Right atrium auricular region (tissue), 2 donors: ENCODE measurements around the gene CREBBP. TPM values are rescaled to one million over a fixed set of nuclear protein-coding genes. Genes with fewer than 3 reads are reported as not detected.

Experiments
- DNase-seq: peaks from one replicate; pipeline ENCODE4 v3.0.0-alpha.2; 2019; ENCODE audit warnings: low spot score
- H3K27ac ChIP-seq, 2 donors: fragments of 200-600 bp; sonication (generic); 1 replicate in 1 of 2; 2 replicates in 1 of 2; pipeline ENCODE4 v1.5.1; 2016 to 2019
- H3K27me3 ChIP-seq, 2 donors: fragments of 200-600 bp; sonication (generic); one replicate each; pipeline versions ENCODE4 v1.5.1 to v1.6.0; 2017 to 2019
- H3K36me3 ChIP-seq: fragments of 200-600 bp; sonication (generic); one replicate; pipeline ENCODE4 v1.5.1; 2016
- H3K4me1 ChIP-seq, 2 donors: fragments of 200-600 bp; sonication (generic); one replicate each; pipeline versions ENCODE4 v1.5.1 to v1.6.0; 2017 to 2019
- H3K4me3 ChIP-seq, 2 donors: fragments of 200-600 bp; sonication (generic); 1 replicate in 1 of 2; 2 replicates in 1 of 2; pipeline ENCODE4 v1.5.1; 2017 to 2019; ENCODE audit warnings: mild to moderate bottlenecking in 1 of 2, moderate library complexity in 1 of 2
- H3K9me3 ChIP-seq, 2 donors: fragments of 200-600 bp; sonication (generic); one replicate each; pipeline ENCODE4 v1.5.1; 2019
- total RNA-seq, 2 donors: library from RNA; depleted of rRNA; stranded (reverse); fragments of >200 nt; gene quantifications; one replicate each; pipeline ENCODE4 v1.1.0, GENCODE V29; 2016
- TF ChIP-seq, protein P1 (sequence below), 2 donors: fragments of 200-600 bp; sonication (generic); IDR thresholded peaks; one replicate each; pipeline ENCODE4 v1.5.1; 2019; ENCODE audit warnings: antibody characterized with exemption in 2 of 2

CREBBP gene
- total RNA-seq, 2 donors from 2014 or later: 38.3 to 54.3 TPM

DNA sequence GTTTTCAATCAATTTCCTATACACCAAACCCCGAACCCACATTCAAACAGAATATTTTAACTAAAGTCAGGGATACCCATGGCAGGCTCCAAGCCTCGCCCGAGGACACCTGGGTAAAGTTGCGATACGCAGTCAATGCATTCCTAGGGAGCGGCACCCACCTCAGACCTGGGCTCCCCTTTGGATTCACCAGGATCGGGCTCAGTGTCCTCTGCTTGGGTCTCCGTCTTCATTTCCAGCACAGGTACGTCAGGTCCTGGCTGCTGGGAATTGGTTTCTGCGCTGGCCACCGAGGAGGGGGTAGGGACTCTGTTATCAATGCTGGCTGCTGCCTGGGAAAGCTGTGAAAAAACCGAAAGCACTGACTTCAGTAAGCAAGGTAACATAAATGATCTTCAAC, 111.5 kb downstream of the CREBBP start:
- Histone ChIP-seq H3K27ac (no peak overlapping the region), H3K9me3 (no peaks in the 10 kb centered on the region), H3K4me3 (no peak overlapping the region), H3K4me1 (peaks cover 0 to 21% of the 10 kb centered on the region in 2 donors), H3K36me3 (peaks cover 59% of the 10 kb centered on the region), H3K27me3 (no peaks in the 10 kb centered on the region)
- TF ChIP-seq, protein P1, sequence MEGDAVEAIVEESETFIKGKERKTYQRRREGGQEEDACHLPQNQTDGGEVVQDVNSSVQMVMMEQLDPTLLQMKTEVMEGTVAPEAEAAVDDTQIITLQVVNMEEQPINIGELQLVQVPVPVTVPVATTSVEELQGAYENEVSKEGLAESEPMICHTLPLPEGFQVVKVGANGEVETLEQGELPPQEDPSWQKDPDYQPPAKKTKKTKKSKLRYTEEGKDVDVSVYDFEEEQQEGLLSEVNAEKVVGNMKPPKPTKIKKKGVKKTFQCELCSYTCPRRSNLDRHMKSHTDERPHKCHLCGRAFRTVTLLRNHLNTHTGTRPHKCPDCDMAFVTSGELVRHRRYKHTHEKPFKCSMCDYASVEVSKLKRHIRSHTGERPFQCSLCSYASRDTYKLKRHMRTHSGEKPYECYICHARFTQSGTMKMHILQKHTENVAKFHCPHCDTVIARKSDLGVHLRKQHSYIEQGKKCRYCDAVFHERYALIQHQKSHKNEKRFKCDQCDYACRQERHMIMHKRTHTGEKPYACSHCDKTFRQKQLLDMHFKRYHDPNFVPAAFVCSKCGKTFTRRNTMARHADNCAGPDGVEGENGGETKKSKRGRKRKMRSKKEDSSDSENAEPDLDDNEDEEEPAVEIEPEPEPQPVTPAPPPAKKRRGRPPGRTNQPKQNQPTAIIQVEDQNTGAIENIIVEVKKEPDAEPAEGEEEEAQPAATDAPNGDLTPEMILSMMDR (IDR thresholded peaks at IDR 0.05): no peak
- no peak for DNase-seq

DNA sequence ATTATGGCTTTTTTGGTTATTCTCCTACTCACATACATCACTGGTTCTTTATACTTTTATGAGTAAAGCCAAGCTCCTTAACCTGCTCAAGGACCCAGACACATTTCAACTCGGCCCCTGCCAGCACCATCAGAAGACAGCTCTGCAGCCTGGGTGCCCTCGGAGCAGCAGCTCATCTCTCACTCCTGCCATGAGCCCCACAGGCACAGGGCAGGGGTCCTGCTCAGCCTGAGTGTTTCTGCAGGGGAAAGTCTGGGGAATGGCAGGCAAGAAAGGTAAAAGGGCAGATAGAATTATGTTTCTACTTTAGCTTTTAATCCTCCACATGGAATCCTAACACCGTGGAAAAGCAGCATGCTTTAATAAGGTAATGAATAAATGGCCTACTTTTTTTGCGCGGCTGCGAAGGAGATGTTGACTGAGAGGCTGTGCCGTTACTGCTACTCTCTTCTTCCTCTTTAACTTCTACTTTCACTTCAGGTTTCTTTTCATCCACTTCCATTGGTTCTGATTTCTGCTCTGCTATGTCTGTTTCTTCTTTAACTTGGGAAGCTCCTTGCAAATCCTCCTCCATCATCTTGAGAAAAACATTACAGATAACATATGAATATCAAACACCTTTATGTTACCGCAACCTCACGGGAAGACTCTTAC, 113.1 kb downstream of the CREBBP start:
- peaks cover 0 to 12% of the 10 kb centered on the region in 2 donors for H3K4me1 ChIP-seq
- H3K27ac ChIP-seq: no peak overlapping the region
- H3K4me3 ChIP-seq: no peak overlapping the region
- H3K36me3 ChIP-seq: peaks cover 68% of the 10 kb centered on the region
- H3K9me3 ChIP-seq: no peaks in the 10 kb centered on the region
- DNase-seq: no peak
- H3K27me3 ChIP-seq: no peaks in the 10 kb centered on the region
- TF ChIP-seq, protein P1 (IDR thresholded peaks at IDR 0.05): no peak

DNA sequence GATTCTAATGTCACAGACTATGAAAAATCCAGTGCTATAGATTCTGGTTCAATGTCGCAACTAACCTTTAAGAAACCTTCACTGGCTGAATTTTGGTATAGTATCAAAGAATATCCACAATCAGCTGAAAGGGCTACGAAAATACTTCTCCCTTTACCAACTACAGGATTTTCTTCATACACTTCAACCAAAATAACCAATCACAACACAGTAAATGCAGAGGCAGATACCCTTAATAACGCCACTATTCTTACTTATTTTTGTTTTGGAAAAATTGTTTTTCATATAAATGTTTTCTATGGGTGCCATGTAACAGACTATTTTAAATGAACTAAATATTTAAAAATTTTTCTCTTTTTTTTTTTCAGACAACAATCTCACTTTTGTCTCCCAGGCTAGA, 114.3 kb downstream of the CREBBP start:
- no peak overlapping the region for H3K27ac ChIP-seq
- H3K36me3 ChIP-seq: peaks cover 64% of the 10 kb centered on the region
- no peaks in the 10 kb centered on the region for H3K27me3 ChIP-seq
- H3K9me3 ChIP-seq: no peaks in the 10 kb centered on the region
- TF ChIP-seq, protein P1 (IDR thresholded peaks at IDR 0.05): no peak
- no peaks in the 10 kb centered on the region for H3K4me1 ChIP-seq
- no peak overlapping the region for H3K4me3 ChIP-seq
- no peak for DNase-seq

DNA sequence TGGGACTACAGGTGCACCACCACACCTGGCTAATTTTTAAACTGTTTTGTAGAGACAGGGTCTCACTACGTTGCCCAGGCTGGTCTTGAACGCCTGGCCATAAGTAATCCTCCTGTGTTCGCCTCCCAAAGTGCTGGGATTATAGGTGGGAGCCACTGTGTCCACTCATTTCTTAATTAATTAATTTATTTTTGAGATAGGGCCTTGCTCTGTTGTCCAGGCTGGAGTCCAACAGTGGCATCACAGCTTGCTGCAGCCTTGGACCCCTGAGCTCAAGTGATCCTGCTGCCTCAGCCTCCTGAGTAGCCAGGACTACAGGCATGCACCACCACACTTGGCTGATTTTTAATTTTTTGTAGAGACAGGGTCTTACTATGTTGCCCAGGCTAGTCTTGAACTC, 116.1 kb downstream of the CREBBP start:
- DNase-seq: no peak
- peaks cover 48% of the 10 kb centered on the region for H3K36me3 ChIP-seq
- no peaks in the 10 kb centered on the region for H3K27me3 ChIP-seq

DNA sequence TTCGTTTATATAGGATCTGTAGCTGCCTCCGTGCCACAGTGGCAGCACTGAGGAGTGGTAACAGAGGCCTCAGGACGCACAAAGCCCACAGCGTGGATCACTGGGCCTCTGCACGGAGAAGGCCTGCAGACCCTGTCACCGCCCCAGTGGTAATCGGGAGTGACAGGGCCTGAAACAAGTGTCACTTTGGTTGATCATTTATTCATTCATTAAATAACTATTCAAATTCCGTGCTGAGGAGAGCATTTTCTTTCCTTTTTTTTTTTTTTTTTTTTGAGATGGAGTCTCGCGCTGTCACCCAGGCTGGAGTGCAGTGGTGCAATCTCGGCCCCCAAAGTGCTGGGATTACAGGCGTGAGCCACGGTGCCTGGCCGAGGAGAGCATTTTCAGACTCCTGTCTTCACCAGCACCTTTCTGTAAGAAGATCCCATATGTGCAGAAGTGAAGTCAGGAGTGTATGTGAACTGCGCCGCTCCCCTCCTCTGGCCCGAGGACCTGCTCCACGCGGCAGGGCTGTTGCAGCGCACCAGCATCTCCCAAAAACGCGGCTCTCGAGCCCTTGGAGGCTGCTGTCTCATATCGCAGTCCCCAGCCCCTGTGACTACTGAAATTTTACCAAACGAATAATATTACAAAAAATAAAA, 118.3 kb downstream of the CREBBP start:
- TF ChIP-seq, protein P1 (IDR thresholded peaks at IDR 0.05): no peak
- Histone ChIP-seq H3K4me3 (no peak overlapping the region), H3K36me3 (peaks cover 43% of the 10 kb centered on the region), H3K4me1 (peaks cover 0 to 6% of the 10 kb centered on the region in 2 donors), H3K27me3 (no peaks in the 10 kb centered on the region), H3K9me3 (no peaks in the 10 kb centered on the region), H3K27ac (no peak overlapping the region)
- peak; percentile 30 for DNase-seq

More for the DNA sequence above, 116.1 kb downstream of the CREBBP start:
- Histone ChIP-seq H3K27ac (no peak overlapping the region), H3K9me3 (no peaks in the 10 kb centered on the region), H3K4me3 (no peak overlapping the region), H3K4me1 (peaks cover 0 to 6% of the 10 kb centered on the region in 2 donors)
- TF ChIP-seq, protein P1 (IDR thresholded peaks at IDR 0.05): no peak
